Fibroblast of villous mesenchyme (primary cell): ENCODE data around the gene MFSD11. TPM values are rescaled to one million over a fixed set of nuclear protein-coding genes. Genes with fewer than 3 reads are reported as not detected.
"Not testable (repeated sequence)": the region's sequence is repeated elsewhere in the genome, so short reads cannot be mapped to it uniquely, and the experiment has no call there.

ENCODE experiments used
- DNase-seq: peaks from one replicate; pipeline ENCODE4 v3.0.0-alpha.2; 2010; ENCODE audit warnings: low read depth
- H3K4me3 ChIP-seq: 2 replicates; pipeline ENCODE4 v1.5.1; 2011; ENCODE audit warnings: low read depth, mild to moderate bottlenecking, low read length
- total RNA-seq: library from RNA; depleted of rRNA; stranded (reverse); fragments of >200 nt; gene quantifications from 2 replicates; pipeline ENCODE4 v1.2.3, GENCODE V29; 2012
- TF ChIP-seq, protein P1 (sequence below): IDR thresholded peaks from 2 replicates; pipeline ENCODE4 v1.5.1; 2012; ENCODE audit warnings: low read depth, mild to moderate bottlenecking, low read length; ENCODE audit not compliant: insufficient read depth

MFSD11 gene
- total RNA-seq, 1 donor: 44.5 TPM

DNA sequence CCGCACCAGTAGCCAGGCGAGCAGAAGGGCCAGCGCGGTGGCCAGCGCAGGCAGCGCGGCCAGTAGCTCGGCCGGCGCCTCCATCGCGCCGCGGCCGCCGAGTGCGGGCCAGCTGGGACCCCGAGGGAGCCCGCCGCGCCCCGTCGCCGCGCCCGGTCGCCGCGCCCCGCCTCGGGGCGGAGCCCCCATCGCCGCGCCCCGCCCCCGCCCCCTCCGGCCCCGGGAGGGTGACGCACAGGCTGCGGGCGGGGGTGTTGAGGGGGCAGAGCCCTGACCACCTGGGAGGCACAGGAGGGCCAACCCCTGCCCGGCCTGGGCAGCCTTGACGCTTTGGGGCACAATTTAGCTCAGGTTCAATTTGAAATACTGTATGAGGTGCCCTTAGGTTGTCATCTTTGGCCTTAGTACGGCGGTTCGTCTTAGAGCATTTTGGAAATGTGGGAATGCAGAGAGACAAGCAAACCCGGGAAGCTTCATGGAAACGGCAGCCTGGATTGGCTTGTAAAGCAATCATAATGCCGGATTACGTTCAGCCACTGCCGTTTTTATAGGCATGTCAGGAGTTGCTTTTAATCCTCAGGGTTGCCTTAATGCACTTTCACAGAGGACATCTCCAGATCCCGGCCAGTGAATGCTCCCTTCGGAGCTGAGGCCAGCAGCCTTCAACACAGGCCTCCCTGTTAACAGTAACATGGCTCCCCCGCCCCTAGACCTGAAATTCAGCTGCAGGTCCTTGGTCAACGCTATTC is 26.9 kb upstream of the MFSD11 start, which contains the start of gene MXRA7:
MXRA7 (minus strand) TSS at position 103 of the 749 bp plus-strand sequence; CDS start at position 84, 19 bp downstream.
- peak; percentile 91 for DNase-seq
- TF ChIP-seq, protein P1, sequence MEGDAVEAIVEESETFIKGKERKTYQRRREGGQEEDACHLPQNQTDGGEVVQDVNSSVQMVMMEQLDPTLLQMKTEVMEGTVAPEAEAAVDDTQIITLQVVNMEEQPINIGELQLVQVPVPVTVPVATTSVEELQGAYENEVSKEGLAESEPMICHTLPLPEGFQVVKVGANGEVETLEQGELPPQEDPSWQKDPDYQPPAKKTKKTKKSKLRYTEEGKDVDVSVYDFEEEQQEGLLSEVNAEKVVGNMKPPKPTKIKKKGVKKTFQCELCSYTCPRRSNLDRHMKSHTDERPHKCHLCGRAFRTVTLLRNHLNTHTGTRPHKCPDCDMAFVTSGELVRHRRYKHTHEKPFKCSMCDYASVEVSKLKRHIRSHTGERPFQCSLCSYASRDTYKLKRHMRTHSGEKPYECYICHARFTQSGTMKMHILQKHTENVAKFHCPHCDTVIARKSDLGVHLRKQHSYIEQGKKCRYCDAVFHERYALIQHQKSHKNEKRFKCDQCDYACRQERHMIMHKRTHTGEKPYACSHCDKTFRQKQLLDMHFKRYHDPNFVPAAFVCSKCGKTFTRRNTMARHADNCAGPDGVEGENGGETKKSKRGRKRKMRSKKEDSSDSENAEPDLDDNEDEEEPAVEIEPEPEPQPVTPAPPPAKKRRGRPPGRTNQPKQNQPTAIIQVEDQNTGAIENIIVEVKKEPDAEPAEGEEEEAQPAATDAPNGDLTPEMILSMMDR: no peak

GRCh38 chr17:76712321-76712720 is 25.6 kb upstream of the MFSD11 start:
- H3K4me3 ChIP-seq, DNase-seq: not testable (repeated sequence)

More for the DNA sequence above, 26.9 kb upstream of the MFSD11 start, which contains the start of gene MXRA7:
- H3K4me3 ChIP-seq: peak within 1 kb of the TSS; percentile 75

DNA sequence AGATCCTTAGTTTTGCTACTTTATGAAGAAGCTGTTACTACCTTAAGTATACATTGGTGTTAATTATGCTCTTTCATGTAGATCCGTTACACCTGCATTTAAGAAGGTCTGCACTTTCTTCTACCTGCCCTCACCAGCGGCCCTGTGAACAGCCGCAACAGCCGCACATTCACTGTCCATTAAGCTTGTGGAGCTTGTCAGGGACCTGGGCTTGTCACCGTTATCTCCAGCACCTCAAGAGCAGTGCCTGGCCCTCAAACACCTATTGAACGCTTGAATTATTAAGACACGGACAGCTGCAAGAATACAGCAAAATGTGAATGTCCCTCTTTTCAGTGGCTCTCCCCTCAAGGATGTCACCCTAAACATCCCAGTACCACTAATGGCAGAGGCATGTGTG is 24.2 kb upstream of the MFSD11 start:
- no peak for DNase-seq
- H3K4me3 ChIP-seq: no peak overlapping the region
- TF ChIP-seq, protein P1: no peak

GRCh38 chr17:76714336-76714735 is 23.6 kb upstream of the MFSD11 start:
- TF ChIP-seq, protein P1: no peak
- DNase-seq: no peak
- H3K4me3 ChIP-seq: no peak overlapping the region

DNA sequence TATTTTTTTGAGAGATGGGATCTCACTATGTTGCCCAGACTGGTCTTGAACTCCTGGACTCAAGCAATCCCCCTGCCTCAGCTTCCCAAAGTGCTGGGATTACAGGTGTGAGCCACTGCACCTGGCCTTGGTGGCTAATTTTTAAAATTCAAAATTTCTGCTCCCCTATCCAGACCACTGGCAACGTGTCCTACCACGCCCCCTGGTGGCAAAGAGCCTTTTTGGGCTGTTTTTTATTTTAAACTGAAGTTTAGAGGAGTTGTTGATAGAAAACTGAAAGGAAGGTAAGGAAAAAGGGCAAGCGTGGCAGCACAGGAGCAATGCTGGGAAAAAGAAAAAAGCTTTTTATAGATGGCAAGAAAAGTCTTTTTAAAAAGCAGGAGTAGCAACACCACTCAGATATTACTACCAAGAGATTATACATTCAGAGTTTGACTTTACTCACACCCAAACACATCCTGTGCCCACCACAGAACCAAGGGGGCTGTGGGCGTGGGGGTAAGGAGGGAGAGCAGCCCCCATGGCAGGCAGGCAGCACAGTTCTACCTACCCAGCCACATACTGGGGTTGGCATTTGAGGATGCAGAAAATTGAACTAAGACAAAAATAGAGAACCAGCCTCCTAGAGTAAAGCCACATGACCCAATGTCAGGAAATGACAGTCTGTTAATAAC is 23.0 kb upstream of the MFSD11 start:
- H3K4me3 ChIP-seq: no peak overlapping the region
- TF ChIP-seq, protein P1: peak; percentile 76
- peak; percentile 75 for DNase-seq

DNA sequence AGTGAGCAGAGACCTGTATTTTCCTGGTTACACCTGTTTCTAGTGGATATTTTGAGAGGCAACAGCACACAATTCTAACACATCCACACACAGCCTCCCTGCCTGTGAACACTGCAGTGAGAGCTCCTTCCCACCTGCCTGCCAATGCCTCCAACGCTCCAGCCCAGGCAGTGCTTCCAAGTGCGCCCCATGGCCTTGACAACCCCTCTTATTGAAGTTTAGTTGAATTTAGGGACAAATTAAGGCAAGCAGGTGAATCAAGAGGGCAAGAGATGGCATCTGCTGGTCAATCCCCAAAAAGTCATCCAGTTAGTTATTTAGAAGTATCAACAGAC is 22.5 kb upstream of the MFSD11 start:
- no peak overlapping the region for H3K4me3 ChIP-seq
- DNase-seq: no peak
- TF ChIP-seq, protein P1: no peak

DNA sequence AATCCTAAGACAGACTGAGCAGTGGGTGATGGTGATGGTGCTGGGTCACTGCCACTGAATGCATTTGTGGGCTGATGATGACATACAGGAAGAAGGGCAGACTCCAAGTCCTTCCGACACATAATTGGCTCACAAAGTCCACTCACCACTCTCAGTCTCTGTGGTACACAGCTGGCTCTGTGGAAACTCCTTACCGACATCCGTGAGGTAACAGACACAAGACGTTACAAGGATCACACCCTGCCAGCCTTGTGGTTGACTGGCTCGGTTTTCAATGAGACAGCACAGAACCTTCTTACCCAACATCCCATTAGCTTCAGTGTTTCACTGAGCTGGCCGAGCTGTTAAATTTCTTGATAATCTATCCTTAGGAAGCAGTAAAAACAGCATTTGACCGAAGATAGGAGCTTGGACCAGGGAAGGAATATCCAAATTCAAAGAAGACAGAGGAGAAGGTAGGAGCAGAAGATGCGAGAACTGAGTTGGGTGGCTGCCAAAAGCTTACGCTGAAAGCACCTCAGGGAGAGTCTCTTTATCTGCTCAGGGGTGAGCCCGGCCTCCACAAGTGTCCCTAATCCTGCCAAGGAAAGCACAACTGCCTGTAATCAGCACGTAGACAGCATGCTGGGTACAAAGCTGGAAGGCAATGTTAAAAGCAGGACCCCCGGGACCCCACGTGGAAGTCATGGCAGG is 21.6 kb upstream of the MFSD11 start:
- H3K4me3 ChIP-seq: peak overlapping the region; percentile 7
- TF ChIP-seq, protein P1: no peak

More for the DNA sequence above, 21.6 kb upstream of the MFSD11 start:
- DNase-seq: peak; percentile 100
